Epithelial cell of proximal tubule (primary cell): ENCODE results near the gene CBX7. TPM values are rescaled to one million over a fixed set of nuclear protein-coding genes. Genes with fewer than 3 reads are reported as not detected.

Experiments
- DNase-seq: peaks from one replicate; pipeline ENCODE4 v3.0.0-alpha.2; 2011; ENCODE audit warnings: low read depth
- H3K4me3 ChIP-seq: 2 replicates; pipeline ENCODE4 v1.5.1; 2011; ENCODE audit warnings: low read depth, mild to moderate bottlenecking, low read length
- CTCF ChIP-seq: conservative IDR thresholded peaks from 2 replicates; pipeline ENCODE4 v1.5.1; 2012; ENCODE audit warnings: low read depth, mild to moderate bottlenecking, low read length
- total RNA-seq: library from RNA; depleted of rRNA; stranded (reverse); fragments of >200 nt; gene quantifications from 2 replicates; pipeline ENCODE4 v1.2.3, GENCODE V29; 2015

CBX7 gene
- total RNA-seq, 1 donor from 2014 or later = 5.8 TPM

- H3K4me3 ChIP-seq = no peak overlapping the region
- DNase-seq = no peak
Measured at GRCh38 chr22:39135092-39135896, 17.2 kb downstream of the CBX7 start.

GRCh38 chr22:39134366-39135091 lies 18.0 kb downstream of the CBX7 start:
- DNase-seq = no peak
- no peak overlapping the region for H3K4me3 ChIP-seq
- no peak for TF ChIP-seq CTCF

More at GRCh38 chr22:39135092-39135896, 17.2 kb downstream of the CBX7 start:
- TF ChIP-seq CTCF = peak; percentile 49

GRCh38 chr22:39133871-39134270 lies 18.6 kb downstream of the CBX7 start:
- no peak overlapping the region for H3K4me3 ChIP-seq
- TF ChIP-seq CTCF = no peak
- no peak for DNase-seq

GRCh38 chr22:39132871-39133524 lies 19.5 kb downstream of the CBX7 start:
- DNase-seq = no peak
- no peak overlapping the region for H3K4me3 ChIP-seq
- no peak for TF ChIP-seq CTCF

- DNase-seq = no peak
- no peak overlapping the region for H3K4me3 ChIP-seq
- TF ChIP-seq CTCF = no peak
Measured at GRCh38 chr22:39132281-39132680, 20.2 kb downstream of the CBX7 start.

GRCh38 chr22:39130892-39131855 lies 21.3 kb downstream of the CBX7 start:
- no peak for DNase-seq
- TF ChIP-seq CTCF = no peak
- no peak overlapping the region for H3K4me3 ChIP-seq
